Measurements from ENCODE around the gene TRPM4. TPM values are rescaled to one million over a fixed set of nuclear protein-coding genes. Genes with fewer than 3 reads are reported as not detected.
"Not testable (repeated sequence)": the region's sequence is repeated elsewhere in the genome, so short reads cannot be mapped to it uniquely, and the experiment has no call there.

TRPM4 gene
- polyA plus RNA-seq, 1 experiment, result 17.6 TPM

DNA sequence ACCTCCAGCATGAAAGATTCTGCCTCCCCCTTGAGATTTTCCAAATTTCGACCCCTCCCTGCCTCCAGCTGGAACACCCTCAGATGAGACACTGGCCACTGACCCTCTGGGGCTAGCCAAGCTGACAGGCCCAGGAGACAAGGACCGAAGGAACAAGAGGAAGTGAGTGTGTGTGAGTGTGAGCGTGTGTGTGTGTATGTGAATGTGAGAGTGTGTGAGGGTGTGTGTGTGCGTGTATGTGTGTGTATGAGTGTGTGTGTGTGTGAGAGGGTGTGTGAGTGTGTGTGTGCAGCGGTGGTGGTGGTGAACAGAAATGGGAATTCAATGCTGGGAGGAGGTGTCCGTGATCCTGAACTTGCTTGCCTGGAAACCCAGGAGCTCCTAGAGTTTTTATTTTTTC lies 16.2 kb upstream of the TRPM4 start:
- ChIA-PET POLR2A (no interaction called here), CTCF (no interaction called here)
- Histone ChIP-seq H3K4me3 (ENCODE audit: low read depth, low read length) (no peak overlapping the region), H3K27me3 (ENCODE audit: control insufficient read depth, insufficient read depth, low read length) (no peaks in the 10 kb centered on the region), H3K36me3 (ENCODE audit: control insufficient read depth, insufficient read depth, low read length) (no peaks in the 10 kb centered on the region)
- TF ChIP-seq, protein P1, sequence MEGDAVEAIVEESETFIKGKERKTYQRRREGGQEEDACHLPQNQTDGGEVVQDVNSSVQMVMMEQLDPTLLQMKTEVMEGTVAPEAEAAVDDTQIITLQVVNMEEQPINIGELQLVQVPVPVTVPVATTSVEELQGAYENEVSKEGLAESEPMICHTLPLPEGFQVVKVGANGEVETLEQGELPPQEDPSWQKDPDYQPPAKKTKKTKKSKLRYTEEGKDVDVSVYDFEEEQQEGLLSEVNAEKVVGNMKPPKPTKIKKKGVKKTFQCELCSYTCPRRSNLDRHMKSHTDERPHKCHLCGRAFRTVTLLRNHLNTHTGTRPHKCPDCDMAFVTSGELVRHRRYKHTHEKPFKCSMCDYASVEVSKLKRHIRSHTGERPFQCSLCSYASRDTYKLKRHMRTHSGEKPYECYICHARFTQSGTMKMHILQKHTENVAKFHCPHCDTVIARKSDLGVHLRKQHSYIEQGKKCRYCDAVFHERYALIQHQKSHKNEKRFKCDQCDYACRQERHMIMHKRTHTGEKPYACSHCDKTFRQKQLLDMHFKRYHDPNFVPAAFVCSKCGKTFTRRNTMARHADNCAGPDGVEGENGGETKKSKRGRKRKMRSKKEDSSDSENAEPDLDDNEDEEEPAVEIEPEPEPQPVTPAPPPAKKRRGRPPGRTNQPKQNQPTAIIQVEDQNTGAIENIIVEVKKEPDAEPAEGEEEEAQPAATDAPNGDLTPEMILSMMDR (IDR thresholded peaks at IDR 0.05; ENCODE audit: insufficient read depth, low read depth, low read length), result no peak
- DNase-seq (ENCODE audit: low read depth), result no peak

DNA sequence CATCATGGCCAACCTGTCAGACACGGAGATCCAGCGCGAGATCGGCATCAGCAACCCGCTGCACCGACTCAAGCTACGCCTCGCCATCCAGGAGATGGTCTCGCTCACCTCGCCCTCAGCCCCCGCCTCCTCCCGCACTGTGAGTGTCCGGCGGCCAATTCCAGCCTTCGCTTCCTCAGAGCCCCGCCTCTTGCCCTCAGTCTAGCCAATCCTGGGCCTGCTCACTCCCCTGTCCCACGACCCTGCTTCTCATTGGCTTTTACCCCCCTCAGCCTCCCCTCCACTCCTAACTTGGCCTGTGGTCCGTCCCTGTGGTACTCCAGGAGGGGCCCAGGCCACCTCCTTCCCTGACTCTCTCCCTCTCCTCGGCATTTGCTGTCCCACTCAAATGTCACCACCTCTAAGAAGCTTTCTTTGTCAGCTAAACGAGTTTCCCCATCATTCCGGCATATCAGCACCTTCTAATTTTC lies 14.7 kb upstream of the TRPM4 start:
- TF ChIP-seq, protein P1 (IDR thresholded peaks at IDR 0.05; ENCODE audit: insufficient read depth, low read depth, low read length), result no peak
- CTCF ChIA-PET, result interaction anchor here (0.6 to 1.5 kb wide), 3 partner anchors 9 to 45 kb away, joined by 4 to 10 read pairs (median 8); no protein-coding TSS in a partner anchor
- DNase-seq (ENCODE audit: low read depth), result peak; percentile 56
- Histone ChIP-seq H3K36me3 (ENCODE audit: control insufficient read depth, insufficient read depth, low read length) (no peaks in the 10 kb centered on the region), H3K27me3 (ENCODE audit: control insufficient read depth, insufficient read depth, low read length) (no peaks in the 10 kb centered on the region), H3K4me3 (ENCODE audit: low read depth, low read length) (peak overlapping the region; percentile 68)
- POLR2A ChIA-PET, result interaction anchor here (1.0 kb wide), 1 partner anchor 15 kb away, joined by 3 read pairs; no protein-coding TSS in a partner anchor

DNA sequence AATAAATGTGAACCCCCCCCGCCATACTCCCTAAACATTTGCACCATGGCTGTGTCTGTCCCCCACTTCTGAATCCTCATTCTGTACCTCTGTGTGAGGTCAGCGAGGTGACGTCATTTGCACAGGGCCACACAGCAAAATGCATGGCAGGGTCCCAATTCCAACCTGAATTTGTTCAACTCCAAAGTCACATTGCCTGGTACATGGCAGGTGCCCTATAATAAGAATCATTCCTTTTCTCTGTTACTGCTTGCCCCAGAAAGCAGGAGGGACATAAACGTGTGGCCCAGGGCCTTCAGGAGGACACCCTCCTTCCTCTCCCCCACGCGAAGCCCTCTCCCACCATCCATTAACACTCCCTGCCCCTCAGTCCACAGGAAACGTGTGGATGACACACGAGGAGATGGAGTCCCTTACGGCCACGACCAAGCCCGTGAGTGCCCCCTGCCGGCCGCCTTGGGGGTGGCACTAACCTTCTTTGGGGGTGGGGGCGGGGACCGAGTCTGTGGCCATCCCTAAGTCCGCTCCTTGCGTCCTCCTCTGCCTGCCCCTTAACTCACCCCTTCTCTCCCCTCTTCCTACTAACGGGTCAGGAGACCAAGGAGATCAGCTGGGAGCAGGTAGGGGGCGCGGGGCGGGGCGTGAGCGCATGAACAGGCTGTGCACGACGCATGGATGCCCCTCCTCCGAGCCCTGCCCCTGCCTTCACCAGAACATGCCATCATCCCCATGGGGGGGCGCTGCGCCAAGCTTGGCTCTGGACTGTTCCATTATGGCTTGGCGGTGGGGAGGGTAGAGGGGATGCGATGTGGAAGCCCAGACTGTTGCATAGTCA lies 11.8 kb upstream of the TRPM4 start:
- ChIA-PET CTCF (interaction anchor here (0.6 to 4.8 kb wide), 14 partner anchors 9 to 137 kb away, joined by 3 to 33 read pairs (median 4); partner anchors contain the start of genes HRC and LIN7B), POLR2A (no interaction called here)
- TF ChIP-seq, protein P1 (IDR thresholded peaks at IDR 0.05; ENCODE audit: insufficient read depth, low read depth, low read length), result peak; percentile 97
- no peaks in the 10 kb centered on the region for H3K27me3 ChIP-seq (ENCODE audit: control insufficient read depth, insufficient read depth, low read length)
- H3K4me3 ChIP-seq (ENCODE audit: low read depth, low read length), result 0 out of 2 replicates have a peak overlapping the region, but pooled peaks have one; percentile 14
- no peaks in the 10 kb centered on the region for H3K36me3 ChIP-seq (ENCODE audit: control insufficient read depth, insufficient read depth, low read length)
- DNase-seq (ENCODE audit: low read depth), result no peak

DNA sequence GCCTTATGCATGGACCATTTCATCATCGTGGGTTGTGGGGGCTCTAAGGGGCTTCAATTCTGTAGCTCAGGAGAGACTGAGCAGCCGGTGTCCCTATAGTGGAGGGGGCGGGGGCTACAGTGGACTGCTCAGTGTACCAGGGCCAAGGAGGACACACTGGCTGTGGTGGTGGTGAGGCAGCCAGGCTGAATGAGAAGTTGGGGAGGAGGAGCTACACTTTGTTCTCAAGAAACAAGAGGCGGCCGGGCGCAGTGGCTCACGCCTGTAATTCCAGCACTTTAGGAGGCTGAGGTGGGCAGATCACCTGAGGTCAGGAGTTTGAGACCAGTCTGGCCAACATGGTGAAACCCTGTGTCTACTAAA lies 11.2 kb upstream of the TRPM4 start:
- H3K27me3 ChIP-seq (ENCODE audit: control insufficient read depth, insufficient read depth, low read length); DNase-seq (ENCODE audit: low read depth); POLR2A ChIA-PET; H3K36me3 ChIP-seq (ENCODE audit: control insufficient read depth, insufficient read depth, low read length); H3K4me3 ChIP-seq (ENCODE audit: low read depth, low read length): not testable (repeated sequence)
- CTCF ChIA-PET, result interaction anchor here (0.6 to 4.8 kb wide), 14 partner anchors 9 to 137 kb away, joined by 3 to 33 read pairs (median 4); partner anchors contain the start of genes HRC and LIN7B

DNA sequence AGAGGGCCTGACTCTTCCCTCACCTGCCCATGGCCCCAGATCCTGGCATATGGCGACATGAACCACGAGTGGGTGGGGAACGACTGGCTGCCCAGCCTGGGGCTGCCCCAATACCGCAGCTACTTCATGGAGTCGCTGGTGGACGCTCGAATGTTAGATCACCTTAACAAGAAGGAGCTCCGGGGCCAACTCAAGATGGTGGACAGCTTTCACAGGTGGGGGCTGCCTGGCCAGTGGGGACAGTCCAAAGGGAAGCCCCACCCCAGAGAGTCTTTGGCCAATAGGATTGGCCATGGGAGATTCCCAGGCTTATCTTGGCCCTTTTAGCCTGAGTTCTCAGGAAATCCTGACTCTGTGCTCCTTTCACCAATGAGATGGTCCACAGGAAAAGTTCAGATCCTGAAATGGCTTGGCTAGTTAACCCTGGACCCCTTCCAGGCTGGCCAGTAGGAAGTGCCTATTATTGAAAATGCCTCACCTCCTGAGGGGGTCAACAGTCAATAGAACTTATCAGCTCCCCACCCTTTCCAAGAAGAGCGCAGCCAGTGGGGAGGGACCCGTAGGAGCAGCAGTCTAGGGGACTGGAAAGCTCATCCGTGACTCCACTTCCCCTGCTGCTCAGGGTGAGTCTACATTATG lies 9.4 kb upstream of the TRPM4 start:
- TF ChIP-seq, protein P1 (IDR thresholded peaks at IDR 0.05; ENCODE audit: insufficient read depth, low read depth, low read length), result no peak
- CTCF ChIA-PET, result interaction anchor here (1.2 to 4.8 kb wide), 2 partner anchors 13 to 50 kb away, joined by 3 to 33 read pairs; no protein-coding TSS in a partner anchor
- POLR2A ChIA-PET, result no interaction called here

More for the DNA sequence above, 9.4 kb upstream of the TRPM4 start:
- DNase-seq (ENCODE audit: low read depth), result no peak
- H3K4me3 ChIP-seq (ENCODE audit: low read depth, low read length), result no peak overlapping the region
- H3K27me3 ChIP-seq (ENCODE audit: control insufficient read depth, insufficient read depth, low read length), result no peaks in the 10 kb centered on the region; the same call in 1 of the 2 replicates
- H3K36me3 ChIP-seq (ENCODE audit: control insufficient read depth, insufficient read depth, low read length), result no peaks in the 10 kb centered on the region

Measured in BJ (cell line).